HCT116 (cell line): ENCODE results near the gene RAB11A.

Experiments
- ATF3 ChIP-seq: IDR thresholded peaks from 2 replicates; pipeline ENCODE4 v1.6.1; 2012
- CEBPB ChIP-seq: IDR thresholded peaks from 2 replicates; pipeline ENCODE4 v1.6.1; 2012; ENCODE audit warnings: low read depth
- CTCF ChIP-seq, 3 experiments: fragments of 200-600 bp in 1 of 3; sonication (generic) in 1 of 3; IDR thresholded peaks in 2 of 3; conservative IDR thresholded peaks in 1 of 3; 2 replicates each; pipeline ENCODE4 v1.5.1; 2012 to 2017; ENCODE audit warnings: low read depth in 2 of 3, low read length in 2 of 3, antibody characterized with exemption in 1 of 3, borderline replicate concordance in 1 of 3, control low read depth in 1 of 3, mild to moderate bottlenecking in 1 of 3, mixed read lengths in 1 of 3, mixed run types in 1 of 3, moderate library complexity in 1 of 3; ENCODE audit not compliant: insufficient read depth in 1 of 3
- EZH2 ChIP-seq: fragments of 200-600 bp; sonication (generic); IDR thresholded peaks from 2 replicates; pipeline ENCODE4 v1.6.1; 2017; ENCODE audit warnings: antibody characterized with exemption, mixed run types
- JUND ChIP-seq: IDR thresholded peaks from 2 replicates; pipeline ENCODE4 v1.6.1; 2012
- MAX ChIP-seq: IDR thresholded peaks from 2 replicates; pipeline ENCODE4 v1.6.1; 2012
- POLR2A ChIP-seq: IDR thresholded peaks from 2 replicates; pipeline ENCODE4 v1.7.0; 2011; ENCODE audit warnings: borderline replicate concordance; ENCODE audit not compliant: insufficient read depth, insufficient read length; ENCODE audit errors: extremely low read depth
- POLR2AphosphoS5 ChIP-seq: IDR thresholded peaks from 2 replicates; pipeline ENCODE4 v1.6.1; 2011; ENCODE audit warnings: mild to moderate bottlenecking, low read depth, low read length, moderate library complexity
- REST ChIP-seq: IDR thresholded peaks from 2 replicates; pipeline ENCODE4 v1.6.1; 2012; ENCODE audit warnings: low read depth
- SIN3A ChIP-seq: IDR thresholded peaks from 2 replicates; pipeline ENCODE4 v1.6.1; 2012; ENCODE audit warnings: low read depth
- SP1 ChIP-seq: IDR thresholded peaks from 2 replicates; pipeline ENCODE4 v1.6.1; 2012; ENCODE audit warnings: low read depth
- SRF ChIP-seq: IDR thresholded peaks from 2 replicates; pipeline ENCODE4 v1.6.1; 2012; ENCODE audit warnings: low read depth
- TCF7L2 ChIP-seq: IDR thresholded peaks from 2 replicates; pipeline ENCODE4 v1.7.0; 2011; ENCODE audit warnings: borderline replicate concordance, inconsistent platforms; ENCODE audit not compliant: insufficient read depth, insufficient read length; ENCODE audit errors: extremely low read depth

- no peak for TF ChIP-seq POLR2AphosphoS5
- no peak for TF ChIP-seq EZH2
- no peak for TF ChIP-seq CTCF (IDR thresholded peaks at IDR 0.05 in 2 of 3, conservative IDR thresholded peaks at IDR 0.05 in 1 of 3; ENCODE audit: borderline replicate concordance in 1 of 3, insufficient read depth in 1 of 3, low read depth in 2 of 3, low read length in 2 of 3)
- no peak for TF ChIP-seq TCF7L2
- TF ChIP-seq POLR2A, result no peak
- TF ChIP-seq REST, result no peak
- no peak for TF ChIP-seq MAX
- no peak for TF ChIP-seq SRF
- TF ChIP-seq JUND, result no peak
- TF ChIP-seq SIN3A, result no peak
- no peak for TF ChIP-seq CEBPB
- no peak for TF ChIP-seq ATF3
- TF ChIP-seq SP1, result no peak
Observed at GRCh38 chr15:65920825-65921309, 51.6 kb downstream of the RAB11A start.
